T-helper 17 cell (primary cell): ENCODE data around the gene ZNF148. TPM values are rescaled to one million over a fixed set of nuclear protein-coding genes. Genes with fewer than 3 reads are reported as not detected.

Source experiments
- ATAC-seq: fragments of 150-1000 bp; cut with Tn5 transposase; 2 replicates; pipeline ENCODE4 v1.10.0; 2021; ENCODE audit warnings: mild to moderate bottlenecking, moderate library complexity
- DNase-seq, 3 donors: peaks; one replicate each; pipeline versions ENCODE4 v3.0.0 to v3.0.0-alpha.2; 2020 to 2021
- H3K9me3 ChIP-seq: one replicate; pipeline ENCODE4 v1.7.0; 2013; ENCODE audit warnings: low read length, mild to moderate bottlenecking; ENCODE audit not compliant: control insufficient read depth, poor library complexity, severe bottlenecking
- H3K27ac Mint-ChIP-seq: one replicate; pipeline ENCODE4 v1.8.0; 2022; ENCODE audit warnings: mild to moderate bottlenecking, moderate library complexity, mixed read lengths
- H3K27me3 Mint-ChIP-seq: one replicate; pipeline ENCODE4 v1.8.0; 2022; ENCODE audit warnings: mixed read lengths
- H3K36me3 Mint-ChIP-seq: one replicate; pipeline ENCODE4 v1.8.0; 2022; ENCODE audit warnings: low read depth, mixed read lengths
- H3K4me1 Mint-ChIP-seq: one replicate; pipeline ENCODE4 v1.8.0; 2022; ENCODE audit warnings: mild to moderate bottlenecking, mixed read lengths
- H3K4me3 Mint-ChIP-seq: one replicate; pipeline ENCODE4 v1.8.0; 2022; ENCODE audit warnings: mild to moderate bottlenecking, moderate library complexity, mixed read lengths
- total RNA-seq, 4 donors: library from RNA in 2 of 4; stranded (reverse) in 2 of 4; gene quantifications; one replicate each; pipeline ENCODE4 v1.2.3 and lab custom pipeline; 2022 to 2026

Gene ZNF148
- total RNA-seq, 2 donors from 2014 or later, result 40.0 to 40.8 TPM

DNA sequence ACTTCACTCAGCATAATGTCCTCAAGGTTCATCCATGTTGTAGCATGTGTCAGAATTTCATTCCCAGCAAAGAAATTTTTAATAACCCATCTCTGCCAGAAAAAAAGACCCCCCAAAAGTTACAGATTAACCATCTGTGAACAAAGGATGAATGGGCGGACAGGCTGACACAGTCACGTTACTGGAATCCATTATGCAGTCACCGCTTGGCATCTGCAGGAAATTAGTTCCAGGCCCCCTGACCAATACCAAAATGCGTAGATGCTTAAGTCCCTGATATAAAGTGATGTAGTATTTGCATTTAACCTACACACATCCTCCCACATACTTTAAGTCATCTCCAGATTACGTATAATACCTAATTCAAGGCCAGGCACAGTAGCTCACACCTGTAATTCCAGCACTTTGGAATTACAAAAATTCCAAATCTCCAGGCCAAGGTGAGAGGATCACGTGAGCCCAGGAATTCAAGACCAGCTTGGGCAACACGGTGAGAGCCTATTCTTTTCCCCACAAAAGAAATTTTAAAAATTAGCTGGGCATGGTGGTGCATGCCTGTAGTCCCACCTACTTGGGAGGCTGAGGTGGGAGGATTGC, 161.1 kb downstream of the ZNF148 start:
- ATAC-seq, result no peak

DNA sequence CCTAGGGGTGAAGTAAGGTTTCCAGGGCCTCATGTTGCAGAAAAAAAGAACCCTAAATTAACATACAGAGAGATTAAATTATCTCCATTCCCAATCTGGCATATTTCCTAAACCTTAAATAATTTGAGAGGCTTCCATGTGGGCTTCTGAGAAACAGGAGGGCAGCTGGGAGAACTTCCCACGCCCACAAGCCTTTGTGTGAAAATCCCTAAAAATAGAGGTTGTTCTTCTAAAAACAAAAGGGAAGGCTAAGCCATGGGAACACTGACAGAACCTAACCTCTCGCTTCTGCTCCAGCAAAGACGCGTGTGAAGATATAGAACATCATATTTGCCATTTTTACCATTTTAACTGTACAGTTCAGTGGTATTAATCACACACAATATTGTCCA, 161.8 kb downstream of the ZNF148 start:
- DNase-seq (no peak), ATAC-seq (no peak)
- peaks cover 17% of the 10 kb centered on the region for H3K4me1 Mint-ChIP-seq
- H3K36me3 Mint-ChIP-seq, result peaks cover 13% of the 10 kb centered on the region
- no peak overlapping the region for H3K4me3 Mint-ChIP-seq
- no peak overlapping the region for H3K27ac Mint-ChIP-seq
- peaks cover 60% of the 10 kb centered on the region for H3K27me3 Mint-ChIP-seq
- H3K9me3 ChIP-seq, result no peaks in the 10 kb centered on the region

More for the DNA sequence above, 161.1 kb downstream of the ZNF148 start:
- H3K4me1 Mint-ChIP-seq, result peaks cover 17% of the 10 kb centered on the region
- H3K4me3 Mint-ChIP-seq, result no peak overlapping the region
- H3K36me3 Mint-ChIP-seq, result peaks cover 13% of the 10 kb centered on the region
- peaks cover 53% of the 10 kb centered on the region for H3K27me3 Mint-ChIP-seq
- H3K27ac Mint-ChIP-seq, result no peak overlapping the region
- DNase-seq, result no peak
- no peaks in the 10 kb centered on the region for H3K9me3 ChIP-seq

DNA sequence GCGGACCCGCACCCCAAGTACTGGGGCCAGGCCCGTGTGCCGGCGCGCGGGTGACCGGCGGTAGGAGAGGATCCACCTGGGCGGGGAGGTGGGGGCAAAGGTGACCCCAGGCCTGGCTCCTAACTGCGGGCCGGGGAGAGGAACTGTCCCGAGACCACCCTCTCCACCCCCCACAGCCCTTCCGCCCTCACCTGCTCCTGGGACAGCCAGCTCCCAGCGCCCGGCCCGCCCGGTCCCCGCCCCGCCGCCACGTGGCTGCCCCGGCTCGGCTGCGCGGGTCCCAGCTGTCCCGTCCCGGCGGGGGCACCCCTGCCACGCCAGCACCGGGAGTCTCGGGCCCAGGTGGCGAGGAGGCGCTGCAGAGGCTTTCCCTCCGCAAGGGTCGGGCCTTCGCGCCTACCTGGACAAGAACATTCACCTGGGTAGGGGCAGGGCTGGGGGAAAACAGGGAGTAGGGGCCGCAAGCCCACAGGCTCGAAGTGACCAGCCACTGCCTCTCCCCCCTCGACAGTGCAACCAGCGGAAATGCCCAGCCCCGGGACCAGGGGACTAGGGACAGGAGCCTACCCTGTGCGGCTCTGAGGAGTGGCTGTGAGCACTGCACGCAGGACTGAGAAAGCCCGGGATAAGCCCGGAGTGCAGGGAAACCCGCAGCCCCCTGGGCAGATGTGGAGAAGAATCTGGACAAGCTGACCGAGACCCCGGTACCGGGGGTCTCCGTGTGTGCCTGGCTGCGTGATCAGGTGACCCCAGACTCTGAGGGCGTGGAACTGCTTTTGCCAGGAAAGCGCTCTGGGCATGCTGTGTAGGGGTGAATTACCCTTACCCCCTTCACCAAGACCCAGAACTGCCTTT, 162.4 kb downstream of the ZNF148 start, which contains the start of gene SLC12A8:
Gene SLC12A8, minus strand, starts transcription at position 240 of the 855 bp plus-strand sequence. CDS start 1,399 bp downstream, outside the sequence.
- H3K9me3 ChIP-seq, result no peaks in the 10 kb centered on the region
- Mint-ChIP-seq H3K27ac (no peak within 1 kb of the TSS), H3K36me3 (peaks cover 13% of the 10 kb centered on the region), H3K4me1 (peaks cover 17% of the 10 kb centered on the region), H3K4me3 (peak within 1 kb of the TSS; percentile 85), H3K27me3 (peaks cover 66% of the 10 kb centered on the region)
- ATAC-seq, result peak; percentile 21
- DNase-seq, result no peak

DNA sequence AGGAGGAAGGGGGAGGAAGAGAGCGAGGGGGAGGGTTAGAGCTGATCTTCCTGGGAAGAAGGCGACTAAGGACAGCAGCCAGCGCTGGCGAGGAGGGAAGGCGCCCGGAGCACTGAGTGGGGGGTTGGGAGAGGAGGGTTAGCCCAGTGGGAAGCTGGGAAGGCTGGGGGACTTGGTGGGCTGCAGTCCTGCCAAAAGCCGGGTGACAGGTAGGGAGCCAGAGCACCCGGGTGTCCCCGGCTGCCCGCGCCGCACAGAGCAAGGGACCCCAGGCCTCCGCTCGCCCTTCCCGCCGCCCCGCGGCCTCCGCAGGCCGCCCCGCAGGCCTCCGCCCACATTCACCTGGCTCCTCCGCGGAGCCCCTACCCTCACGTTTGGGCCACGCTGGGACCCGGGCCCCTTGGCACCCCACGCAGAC, 163.0 kb downstream of the ZNF148 start:
- DNase-seq, result no peak
- no peak overlapping the region for H3K27ac Mint-ChIP-seq
- H3K9me3 ChIP-seq, result no peaks in the 10 kb centered on the region
- H3K27me3 Mint-ChIP-seq, result peaks cover 72% of the 10 kb centered on the region
- peaks cover 17% of the 10 kb centered on the region for H3K4me1 Mint-ChIP-seq
- ATAC-seq, result no peak
- peaks cover 13% of the 10 kb centered on the region for H3K36me3 Mint-ChIP-seq
- H3K4me3 Mint-ChIP-seq, result peak overlapping the region; percentile 85

DNA sequence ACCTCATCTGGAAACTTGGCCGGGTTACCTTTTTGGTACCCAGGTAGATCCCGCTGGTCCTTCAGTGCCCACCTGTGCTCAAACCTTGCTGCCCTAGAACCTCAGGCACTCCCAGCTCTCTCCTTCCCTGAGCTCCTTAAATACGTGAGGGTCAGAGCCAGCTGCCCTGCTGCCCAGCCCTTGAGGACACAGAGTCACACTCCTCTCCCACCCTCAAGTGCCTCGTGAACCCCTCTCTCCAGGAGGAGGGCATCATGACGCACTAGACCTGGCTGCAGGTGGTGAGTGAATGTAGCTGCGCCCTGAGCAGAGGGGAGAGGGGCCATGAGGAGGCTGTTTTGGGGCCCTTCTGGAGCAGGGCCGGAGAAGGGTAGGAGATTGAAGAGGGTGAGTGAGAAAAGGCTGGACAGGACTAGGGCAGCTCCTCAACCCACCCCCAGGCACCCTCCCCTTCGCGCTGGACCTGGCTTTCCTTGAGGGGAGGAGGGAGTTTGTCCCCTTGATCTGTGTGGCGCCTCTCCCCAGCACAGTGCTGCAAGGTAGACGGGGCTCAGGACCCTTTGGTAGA, 163.5 kb downstream of the ZNF148 start:
- Mint-ChIP-seq H3K36me3 (peaks cover 13% of the 10 kb centered on the region), H3K4me1 (peaks cover 17% of the 10 kb centered on the region), H3K27ac (no peak overlapping the region), H3K4me3 (peak overlapping the region; percentile 85), H3K27me3 (peaks cover 75% of the 10 kb centered on the region)
- no peaks in the 10 kb centered on the region for H3K9me3 ChIP-seq
- ATAC-seq (no peak), DNase-seq (no peak)

DNA sequence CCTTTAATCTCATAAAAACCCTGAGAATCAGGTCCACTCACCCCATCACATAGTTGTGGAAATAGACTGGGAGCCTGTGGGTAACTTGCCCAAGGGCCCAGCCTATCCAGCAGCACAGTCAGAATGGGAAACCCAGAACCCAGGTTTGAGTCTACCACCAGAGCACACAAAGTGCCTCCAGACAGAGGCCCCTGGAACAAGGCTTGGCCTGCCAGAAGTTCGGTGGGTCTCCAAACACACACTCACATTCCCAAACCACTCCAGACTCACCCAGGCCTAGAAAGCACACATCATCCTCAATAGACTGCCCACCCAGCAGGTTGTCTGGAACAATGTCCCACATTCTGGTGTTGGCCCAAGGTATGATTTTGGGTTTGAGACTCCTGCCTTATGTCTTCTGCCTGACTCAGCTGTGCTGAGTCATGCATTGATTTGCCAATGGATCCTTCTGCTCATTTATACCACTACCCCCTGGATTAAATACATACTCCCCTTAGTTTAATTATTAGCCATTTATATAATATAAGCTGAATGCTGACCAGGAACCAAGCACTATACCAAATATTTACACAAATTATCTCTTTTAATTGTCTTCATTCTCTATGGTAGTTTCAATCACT, 167.1 kb downstream of the ZNF148 start:
- DNase-seq (no peak), ATAC-seq (no peak)
- no peak overlapping the region for H3K4me3 Mint-ChIP-seq
- H3K9me3 ChIP-seq, result no peaks in the 10 kb centered on the region
- peaks cover 9% of the 10 kb centered on the region for H3K4me1 Mint-ChIP-seq
- H3K27me3 Mint-ChIP-seq, result peaks cover 66% of the 10 kb centered on the region
- H3K36me3 Mint-ChIP-seq, result peaks cover 16% of the 10 kb centered on the region
- no peak overlapping the region for H3K27ac Mint-ChIP-seq

DNA sequence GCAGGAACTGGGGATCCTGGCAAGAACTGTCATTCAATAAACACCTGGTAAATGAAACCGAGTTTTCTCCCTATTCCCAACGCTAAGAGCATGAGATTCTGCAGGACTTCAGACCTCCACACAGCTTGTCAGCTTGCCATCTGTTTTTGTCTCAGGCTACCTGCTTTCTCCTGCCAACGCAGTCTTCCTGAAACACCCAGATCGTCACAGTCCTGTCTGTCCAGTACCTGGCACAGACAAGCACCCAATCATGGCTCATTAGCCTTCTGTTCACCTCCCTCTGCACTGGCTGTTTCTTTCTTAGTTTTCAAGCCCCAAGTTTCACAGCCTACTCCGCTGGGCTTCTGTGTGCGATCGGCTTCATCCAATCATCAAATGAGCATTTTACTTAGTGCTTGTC, 167.6 kb downstream of the ZNF148 start:
- Mint-ChIP-seq H3K4me1 (peaks cover 9% of the 10 kb centered on the region), H3K27ac (no peak overlapping the region), H3K36me3 (peaks cover 16% of the 10 kb centered on the region), H3K4me3 (no peak overlapping the region), H3K27me3 (peaks cover 63% of the 10 kb centered on the region)
- ATAC-seq (no peak), DNase-seq (no peak)
- H3K9me3 ChIP-seq, result no peaks in the 10 kb centered on the region

DNA sequence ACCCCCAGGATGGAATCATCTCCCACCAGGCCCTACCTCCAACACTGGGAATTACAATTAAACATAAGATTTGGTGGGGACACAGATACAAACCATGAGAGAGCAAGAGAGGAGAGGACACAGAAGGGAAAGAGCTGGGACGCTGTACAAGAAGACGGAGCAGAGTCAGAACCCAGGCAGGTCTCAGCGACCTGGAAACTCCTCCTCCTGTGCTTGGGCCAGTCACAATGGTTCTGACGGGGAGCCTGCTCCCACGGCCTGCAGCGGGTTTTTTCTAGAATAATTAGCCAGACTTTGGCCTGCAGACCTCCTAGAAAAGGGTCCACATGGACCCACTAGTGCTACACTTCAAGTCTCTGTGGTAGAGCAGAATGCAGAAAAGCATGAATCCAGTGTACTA, 168.2 kb downstream of the ZNF148 start:
- Mint-ChIP-seq H3K36me3 (peaks cover 16% of the 10 kb centered on the region), H3K27ac (no peak overlapping the region)

DNA sequence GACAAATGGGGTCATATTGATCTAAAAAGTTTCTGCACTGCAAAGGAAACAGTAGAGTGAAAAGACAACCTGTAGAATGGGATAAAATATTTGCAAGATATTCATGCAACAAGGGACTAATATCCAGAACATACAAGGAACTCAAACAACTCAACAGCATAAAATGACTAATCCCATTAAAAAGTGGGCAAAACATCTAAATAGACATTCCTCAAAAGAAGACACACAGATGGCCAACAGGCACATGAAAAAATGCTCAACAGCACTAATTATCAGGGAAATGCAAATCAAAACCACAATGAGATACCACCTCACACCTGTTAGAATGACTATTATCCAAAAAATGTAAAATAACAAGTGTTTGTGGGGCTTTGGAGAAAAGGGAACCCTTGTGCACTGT, 171.4 kb downstream of the ZNF148 start:
- H3K4me3 Mint-ChIP-seq, result no peak overlapping the region
- H3K27ac Mint-ChIP-seq, result no peak overlapping the region
- no peak for ATAC-seq
- peaks cover 3% of the 10 kb centered on the region for H3K36me3 Mint-ChIP-seq
- H3K4me1 Mint-ChIP-seq, result no peaks in the 10 kb centered on the region
- no peak for DNase-seq
- H3K27me3 Mint-ChIP-seq, result peaks cover 31% of the 10 kb centered on the region
- H3K9me3 ChIP-seq, result no peaks in the 10 kb centered on the region

More for the DNA sequence above, 168.2 kb downstream of the ZNF148 start:
- Mint-ChIP-seq H3K4me3 (no peak overlapping the region), H3K27me3 (peaks cover 63% of the 10 kb centered on the region), H3K4me1 (peaks cover 9% of the 10 kb centered on the region)
- no peak for DNase-seq
- H3K9me3 ChIP-seq, result no peaks in the 10 kb centered on the region
- ATAC-seq, result no peak

DNA sequence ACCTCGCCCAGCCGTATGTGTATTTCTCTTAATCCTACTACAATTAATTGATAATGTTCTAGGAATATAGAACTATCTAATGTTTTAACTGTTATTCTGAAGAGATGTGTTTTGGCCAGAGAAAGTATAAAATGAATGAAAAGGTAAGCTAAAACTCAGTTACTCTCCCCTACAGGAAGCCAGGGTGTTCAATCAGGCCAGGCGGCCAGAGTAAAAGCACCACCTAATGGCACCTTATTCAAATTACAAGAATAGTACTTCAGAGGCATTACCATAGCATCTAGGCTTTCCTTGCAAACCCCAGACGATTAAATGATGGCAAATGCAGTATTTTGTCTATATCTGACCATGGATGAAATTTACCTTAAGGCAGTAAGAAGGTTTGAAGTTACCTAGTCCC, 172.9 kb downstream of the ZNF148 start:
- no peak for DNase-seq
- no peak overlapping the region for H3K4me3 Mint-ChIP-seq
- H3K27me3 Mint-ChIP-seq, result peaks cover 15% of the 10 kb centered on the region
- peaks cover 3% of the 10 kb centered on the region for H3K36me3 Mint-ChIP-seq
- no peaks in the 10 kb centered on the region for H3K9me3 ChIP-seq
- H3K4me1 Mint-ChIP-seq, result no peaks in the 10 kb centered on the region
- H3K27ac Mint-ChIP-seq, result no peak overlapping the region
- no peak for ATAC-seq

DNA sequence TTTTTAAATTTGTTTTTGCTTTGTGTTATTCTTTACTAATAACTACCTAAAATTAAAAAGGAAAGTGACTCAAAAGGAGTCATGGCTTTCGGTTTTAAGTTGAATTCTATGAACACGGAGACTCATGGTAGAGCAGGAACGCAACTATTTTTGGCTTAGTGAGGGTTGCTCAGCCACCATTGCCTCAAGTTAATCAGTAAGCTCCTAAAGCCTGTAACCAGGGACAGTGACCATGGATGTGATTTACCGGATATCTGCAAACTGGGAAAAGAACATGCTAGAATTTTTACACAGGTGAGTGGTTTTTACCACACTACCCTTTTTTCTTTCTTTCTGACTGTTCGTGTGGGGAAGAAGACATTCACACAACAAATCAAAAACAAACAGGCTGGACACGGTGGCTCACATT, 174.4 kb downstream of the ZNF148 start:
- H3K27me3 Mint-ChIP-seq, result peaks cover 7% of the 10 kb centered on the region
- no peak for DNase-seq
- H3K27ac Mint-ChIP-seq, result no peak overlapping the region
- no peak for ATAC-seq
- no peak overlapping the region for H3K4me3 Mint-ChIP-seq
- no peaks in the 10 kb centered on the region for H3K9me3 ChIP-seq
- no peaks in the 10 kb centered on the region for H3K4me1 Mint-ChIP-seq
- peaks cover 3% of the 10 kb centered on the region for H3K36me3 Mint-ChIP-seq

DNA sequence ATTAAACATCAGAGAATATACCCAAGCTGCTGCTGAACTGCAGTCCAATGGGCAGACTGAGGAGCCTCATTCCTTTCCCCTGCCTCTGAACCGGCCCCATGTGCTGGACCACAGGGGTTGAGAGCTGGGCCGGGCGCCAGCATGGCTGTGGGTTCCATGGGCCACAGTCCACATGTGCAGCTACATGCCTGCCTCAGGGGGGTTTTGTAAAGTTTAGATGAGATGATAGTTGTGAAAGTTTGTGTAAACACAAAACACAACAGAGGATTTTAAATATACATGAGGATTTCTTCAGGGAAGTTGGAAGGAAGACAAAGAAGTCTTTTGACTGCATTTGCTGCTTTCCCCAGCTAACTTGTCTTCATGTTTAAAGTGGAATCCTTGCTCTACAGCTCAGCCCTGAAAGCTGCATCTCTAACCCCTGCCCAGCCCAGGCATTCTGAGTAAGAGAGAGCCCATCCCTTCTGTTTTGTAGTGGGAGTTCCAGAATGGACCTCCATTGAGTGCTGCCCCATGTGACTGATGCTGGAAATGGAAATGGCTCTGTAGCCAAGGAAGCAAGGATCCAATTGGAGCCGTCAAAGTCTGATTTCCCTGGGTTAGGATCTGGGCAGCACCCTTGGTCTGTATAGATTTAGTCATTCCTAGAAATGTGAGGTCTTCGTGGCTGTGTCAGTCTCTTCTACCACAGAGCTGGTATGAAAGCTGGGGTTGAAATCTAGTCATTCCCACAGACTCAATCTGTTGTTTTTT, 180.1 kb downstream of the ZNF148 start:
- peaks cover 22% of the 10 kb centered on the region for H3K27me3 Mint-ChIP-seq
- ATAC-seq, result no peak
- H3K4me1 Mint-ChIP-seq, result peaks cover 2% of the 10 kb centered on the region
- no peak overlapping the region for H3K4me3 Mint-ChIP-seq
- H3K9me3 ChIP-seq, result no peaks in the 10 kb centered on the region
- DNase-seq, result no peak
- H3K27ac Mint-ChIP-seq, result no peak overlapping the region
- no peaks in the 10 kb centered on the region for H3K36me3 Mint-ChIP-seq
